GM18519 (cell line): Measurements from ENCODE around the gene MAPK12.

Experiments
- ATAC-seq: cut with Tn5 transposase; IDR thresholded peaks from one replicate; pipeline ENCODE4 v1.9.1; 2021; ENCODE audit warnings: mild to moderate bottlenecking, moderate library complexity; ENCODE audit not compliant: unreplicated experiment, low FRiP score

MAPK12 gene

DNA sequence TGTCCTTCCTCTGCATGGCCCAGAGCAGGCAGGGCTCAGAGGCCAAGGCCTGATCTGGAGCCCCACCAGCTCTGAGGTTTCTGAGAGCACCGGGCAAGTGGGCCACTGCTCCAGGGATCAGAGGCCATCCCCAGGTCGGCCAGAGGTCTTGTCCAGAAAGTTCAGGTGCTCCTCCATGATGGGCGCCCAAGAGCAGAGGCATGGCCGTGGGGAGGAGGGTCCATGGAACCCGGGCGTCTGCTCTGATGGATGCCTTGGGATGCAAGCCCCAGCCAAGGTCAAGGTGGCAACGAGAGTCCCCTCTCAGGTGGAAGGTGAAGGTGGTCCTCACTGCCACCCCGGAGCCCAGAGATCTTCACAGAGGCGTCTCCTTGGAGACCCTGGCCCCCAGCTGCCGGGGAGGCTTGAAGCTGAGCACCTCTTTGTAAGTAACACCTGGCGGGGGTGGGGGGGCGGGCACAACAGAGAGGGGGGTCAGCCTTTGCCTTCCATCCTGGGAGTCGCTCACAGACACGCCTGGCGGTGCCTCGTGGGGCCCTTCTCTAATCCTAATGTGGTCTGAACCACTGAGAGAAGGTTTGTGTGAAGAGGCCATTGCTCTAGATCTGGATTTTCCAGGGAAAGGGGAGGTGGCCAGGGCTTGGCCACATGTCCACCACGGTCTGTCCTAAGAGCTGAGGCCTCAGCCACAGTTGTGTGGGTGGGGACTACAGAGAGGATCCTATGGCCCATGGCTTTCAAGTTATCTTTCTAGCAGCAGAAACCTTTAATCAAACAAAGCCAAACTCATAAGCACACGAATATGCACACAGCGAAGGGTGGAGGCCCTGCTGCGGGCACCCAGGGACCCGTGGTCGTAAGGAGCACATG, 8.2 kb downstream of the MAPK12 start:
- ATAC-seq = no peak

GRCh38 chr22:50252082-50253045, 9.1 kb downstream of the MAPK12 start:
- ATAC-seq = no peak

DNA sequence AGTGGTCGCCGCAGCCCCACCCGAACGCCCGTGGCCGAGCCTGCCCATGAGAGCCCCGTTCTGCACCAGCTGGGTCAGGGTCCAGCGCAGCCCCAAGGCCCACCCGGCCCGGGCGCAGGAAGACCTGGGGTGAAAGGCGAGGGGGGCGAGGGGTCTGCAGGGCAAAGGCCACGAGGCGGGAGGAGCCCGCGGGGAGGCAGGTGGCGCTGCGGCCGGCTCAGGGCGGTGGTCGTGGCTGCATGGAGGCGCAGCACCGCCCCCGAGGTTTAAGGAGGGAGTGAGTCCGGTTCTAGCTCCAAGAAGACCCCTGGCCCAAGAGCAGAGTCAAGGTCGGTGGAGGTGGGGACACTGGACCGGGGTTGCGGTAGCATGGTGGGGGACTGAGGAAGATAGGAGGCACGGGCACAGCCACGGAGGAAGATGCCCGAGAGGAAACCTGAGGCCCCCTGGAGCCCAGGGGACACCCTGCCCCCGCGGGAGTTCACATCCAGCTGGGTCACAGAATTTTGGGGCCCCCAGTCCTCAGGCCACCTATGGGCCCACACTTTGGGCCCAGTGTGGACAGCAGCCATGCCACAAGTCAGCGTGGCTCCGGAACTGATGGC, 9.9 kb downstream of the MAPK12 start:
- no peak for ATAC-seq

DNA sequence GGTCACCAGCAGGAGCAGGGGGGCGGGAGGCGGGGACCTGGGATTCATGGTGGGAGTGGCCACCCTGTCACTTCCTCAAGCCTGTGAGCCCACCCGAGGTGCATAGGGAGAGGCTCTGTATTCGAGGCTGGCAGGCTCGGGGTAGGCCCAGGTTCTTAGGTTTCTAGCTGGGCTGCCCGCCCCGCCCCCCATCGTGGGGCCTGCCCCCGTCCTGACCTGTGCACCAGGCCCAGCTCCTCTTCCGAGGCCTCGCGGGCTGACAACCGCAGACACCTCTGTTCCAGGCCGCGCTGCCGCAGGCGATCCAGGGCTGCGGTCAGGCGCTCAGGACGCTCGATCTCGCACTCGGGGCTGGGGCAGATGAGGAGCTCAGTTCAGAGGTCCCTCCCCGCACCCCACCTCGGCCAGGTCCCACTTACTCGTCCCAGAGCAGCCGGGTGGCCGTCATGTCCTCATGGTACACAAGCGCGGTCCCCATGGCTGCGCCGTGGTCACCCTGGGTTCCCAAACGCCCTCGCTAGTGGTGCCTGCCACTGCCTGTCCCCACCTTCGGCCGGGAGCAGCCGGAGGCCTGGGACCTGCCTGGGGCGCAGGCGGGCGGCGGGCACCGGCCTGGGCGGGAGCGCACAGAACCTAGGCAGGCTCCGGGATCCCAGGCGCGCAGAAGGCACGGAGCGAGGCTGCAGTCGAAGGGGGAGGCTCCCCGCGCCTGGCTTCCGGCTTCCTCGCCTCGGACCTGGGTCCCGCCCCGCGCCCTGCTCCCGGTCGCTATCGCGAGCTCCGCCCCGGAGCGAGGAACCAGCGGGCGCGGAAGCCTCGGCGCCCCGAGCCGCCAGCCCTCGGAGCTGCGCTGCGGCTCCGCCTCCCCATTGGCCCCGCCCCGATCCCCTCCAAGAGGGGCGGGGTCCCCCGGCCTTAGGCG, 10.7 kb downstream of the MAPK12 start, which contains the start of gene HDAC10:
TSS of gene HDAC10 (minus strand) at position 711 of the 922 bp plus-strand sequence. CDS start at position 478, 233 bp downstream.
- no peak for ATAC-seq

DNA sequence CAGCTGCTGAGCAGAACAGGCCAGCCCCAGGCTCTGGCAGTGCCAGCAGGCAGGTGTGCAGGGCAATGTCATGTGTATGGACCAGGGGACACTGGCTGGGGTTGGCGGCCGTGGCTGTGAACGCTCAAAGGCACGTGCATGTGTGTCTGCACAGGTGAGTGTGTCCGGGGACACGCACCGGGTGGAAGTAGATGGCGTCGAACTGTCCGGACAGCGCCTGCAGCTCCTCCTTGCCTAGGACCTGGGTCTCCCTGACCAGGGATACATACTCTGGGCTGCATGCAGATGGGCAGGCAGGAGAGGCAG, 11.3 kb downstream of the MAPK12 start:
- no peak for ATAC-seq

DNA sequence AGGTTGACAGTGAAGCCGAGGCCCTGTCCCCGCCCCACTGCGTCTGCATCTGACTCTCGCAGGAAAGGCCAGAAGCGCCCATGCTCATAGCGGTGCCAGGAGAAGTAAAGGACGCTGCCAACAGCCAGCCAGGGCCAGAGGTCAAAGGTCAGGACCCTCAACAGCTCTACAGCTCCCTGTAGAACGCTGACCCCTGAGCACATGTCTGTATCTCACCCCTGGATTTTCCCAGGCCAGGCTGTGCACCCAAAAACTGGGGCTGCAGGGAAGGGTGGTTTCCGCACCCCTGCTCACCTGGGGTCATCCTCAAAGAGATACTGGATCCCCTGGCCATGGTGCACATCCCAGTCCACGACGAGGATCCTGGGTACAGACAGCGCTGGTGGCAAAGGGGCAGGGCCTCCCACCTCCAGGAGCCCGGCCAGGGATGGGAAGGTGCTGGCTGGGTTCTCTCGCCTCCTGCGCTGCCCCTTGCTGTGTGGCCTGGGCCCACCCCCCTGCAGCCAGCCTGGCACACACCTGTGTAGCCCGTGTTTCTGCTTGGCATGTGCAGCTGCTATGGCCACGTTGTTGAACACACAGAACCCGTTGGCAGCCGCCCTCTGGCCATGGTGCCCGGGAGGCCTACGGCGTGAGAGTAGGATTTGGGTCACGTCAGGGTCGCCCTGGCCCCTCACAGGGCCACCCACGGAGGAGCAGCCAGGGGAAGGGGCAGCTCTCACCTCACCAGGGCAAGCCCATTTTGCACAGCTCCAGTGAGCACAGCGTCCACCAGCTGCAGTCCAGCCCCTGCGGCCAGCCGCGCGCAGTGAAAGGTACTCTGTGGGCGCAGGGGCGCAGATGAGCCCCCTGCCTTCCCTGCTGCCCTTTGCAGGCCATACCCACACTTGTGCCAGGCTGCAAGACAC, 11.9 kb downstream of the MAPK12 start:
- ATAC-seq = no peak

- no peak for ATAC-seq
These were observed 13.0 kb downstream of the MAPK12 start for GRCh38 chr22:50248196-50249081.

DNA sequence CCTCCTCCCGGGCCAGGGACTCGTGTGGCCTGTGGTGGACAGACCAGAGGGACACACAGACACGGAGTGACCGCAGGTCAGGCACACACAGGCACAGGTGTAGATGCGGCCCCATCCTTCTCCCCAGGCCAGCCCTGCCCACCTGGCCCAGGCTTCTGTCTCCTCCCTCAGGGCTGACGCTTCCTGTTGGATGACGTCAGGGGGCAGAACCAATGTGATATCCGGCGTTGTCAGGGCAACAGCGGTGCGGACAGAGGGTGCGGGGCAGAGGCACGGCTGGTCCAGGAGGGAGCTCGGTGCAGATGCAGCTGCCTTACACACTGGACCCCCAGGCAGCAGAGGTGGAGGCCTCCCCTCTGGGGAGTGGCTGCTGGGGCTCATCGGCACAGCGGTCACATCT, 13.7 kb downstream of the MAPK12 start:
- ATAC-seq = no peak

- ATAC-seq = no peak
These were observed 15.0 kb downstream of the MAPK12 start for GRCh38 chr22:50246242-50247175.

GRCh38 chr22:50245214-50246072, 16.0 kb downstream of the MAPK12 start:
- no peak for ATAC-seq

GRCh38 chr22:50244420-50245213, 16.9 kb downstream of the MAPK12 start, which contains the start of gene TUBGCP6:
Gene TUBGCP6, minus strand, starts transcription at chr22:50245023. Its CDS starts 564 bp downstream, at chr22:50244459.
- peak; percentile 45 for ATAC-seq

DNA sequence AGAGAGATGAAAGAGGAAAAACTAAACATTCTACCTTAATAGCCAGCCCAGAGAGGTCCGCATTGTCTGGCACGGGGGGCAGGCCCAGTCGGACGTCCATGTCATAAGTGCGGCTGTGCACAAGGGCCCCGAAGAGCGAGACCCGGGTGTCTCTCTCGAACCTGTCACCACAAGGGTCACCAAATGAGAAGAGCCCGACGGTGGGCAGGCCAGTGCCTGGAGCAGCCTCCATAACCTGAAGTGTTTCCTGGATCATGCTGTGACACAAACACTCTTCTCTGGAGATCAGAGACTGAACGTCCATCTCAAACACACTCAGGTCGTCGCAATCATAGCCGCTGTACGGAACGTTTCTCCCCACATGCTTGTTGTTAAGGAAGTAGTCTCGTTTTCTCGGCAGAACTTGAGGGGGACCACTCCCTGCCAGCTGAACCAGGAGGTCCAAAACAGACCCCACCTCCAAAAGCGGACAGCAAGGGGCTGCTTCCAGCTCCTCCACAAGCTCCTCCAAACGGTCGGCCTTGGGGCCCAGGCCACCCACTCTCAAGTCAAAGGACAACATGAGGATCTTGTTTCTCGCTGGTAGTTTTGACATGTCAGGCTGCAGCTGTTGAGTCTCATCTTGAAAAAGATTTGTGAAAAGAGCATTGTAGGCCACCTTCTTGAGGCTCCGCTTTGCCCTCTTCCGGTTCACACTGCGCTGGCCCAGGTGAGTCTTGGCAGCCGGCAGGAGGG, 17.6 kb downstream of the MAPK12 start:
- no peak for ATAC-seq

DNA sequence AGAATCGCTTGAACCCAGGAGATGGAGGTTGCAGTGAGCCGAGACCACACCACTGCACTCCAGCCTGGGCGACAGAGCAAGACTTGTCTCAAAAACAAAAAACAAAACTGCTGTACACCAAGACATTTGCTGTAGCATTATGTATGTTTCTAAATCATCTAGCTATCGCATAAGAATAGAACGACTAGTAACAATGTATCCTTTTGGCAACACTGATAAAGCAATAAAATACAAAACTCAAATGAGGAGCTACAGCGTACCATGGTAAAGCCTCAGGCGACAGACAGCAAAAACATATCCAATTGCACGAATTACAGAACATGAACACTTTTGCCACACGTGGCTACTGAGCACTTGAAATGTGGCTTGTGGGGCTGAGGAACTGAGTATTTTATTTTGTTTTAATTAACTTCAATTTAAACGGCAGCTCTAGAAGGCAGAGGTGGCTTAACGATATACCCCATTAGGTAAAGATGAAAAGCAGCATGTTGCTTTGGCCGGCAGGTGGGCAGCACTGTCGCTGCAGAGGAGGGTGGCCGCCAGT, 19.0 kb downstream of the MAPK12 start:
- ATAC-seq = no peak

GRCh38 chr22:50238755-50239154, 22.7 kb downstream of the MAPK12 start:
- ATAC-seq = no peak
